ENCODE measurements around the gene CALCOCO1.

Gene CALCOCO1

GRCh38 chr12:53713516-53713915, 13.7 kb downstream of the CALCOCO1 start:
- DNase-seq (ENCODE audit: low read depth), result no peak
- H3K4me3 ChIP-seq (ENCODE audit: low read depth, low read length), result no peak overlapping the region
- no peak for TF ChIP-seq CTCF (IDR thresholded peaks at IDR 0.05; ENCODE audit: insufficient read depth, low read depth, low read length, missing control alignments)

GRCh38 chr12:53712059-53712643, 15.1 kb downstream of the CALCOCO1 start:
- no peak for DNase-seq (ENCODE audit: low read depth)
- no peak overlapping the region for H3K4me3 ChIP-seq (ENCODE audit: low read depth, low read length)
- no peak for TF ChIP-seq CTCF (IDR thresholded peaks at IDR 0.05; ENCODE audit: insufficient read depth, low read depth, low read length, missing control alignments)

GRCh38 chr12:53710091-53710490, 17.2 kb downstream of the CALCOCO1 start:
- no peak for TF ChIP-seq CTCF (IDR thresholded peaks at IDR 0.05; ENCODE audit: insufficient read depth, low read depth, low read length, missing control alignments)
- H3K4me3 ChIP-seq (ENCODE audit: low read depth, low read length), result no peak overlapping the region
- no peak for DNase-seq (ENCODE audit: low read depth)

- H3K4me3 ChIP-seq (ENCODE audit: low read depth, low read length), result no peak overlapping the region
- no peak for TF ChIP-seq CTCF (IDR thresholded peaks at IDR 0.05; ENCODE audit: insufficient read depth, low read depth, low read length, missing control alignments)
- DNase-seq (ENCODE audit: low read depth), result no peak
Observed at GRCh38 chr12:53709671-53710070, 17.6 kb downstream of the CALCOCO1 start.

- no peak for TF ChIP-seq CTCF (IDR thresholded peaks at IDR 0.05; ENCODE audit: insufficient read depth, low read depth, low read length, missing control alignments)
- DNase-seq (ENCODE audit: low read depth), result no peak
Observed at GRCh38 chr12:53706080-53706479, 21.2 kb downstream of the CALCOCO1 start.

GRCh38 chr12:53703756-53704155, 23.5 kb downstream of the CALCOCO1 start:
- no peak overlapping the region for H3K4me3 ChIP-seq (ENCODE audit: low read depth, low read length)
- no peak for DNase-seq (ENCODE audit: low read depth)
- no peak for TF ChIP-seq CTCF (IDR thresholded peaks at IDR 0.05; ENCODE audit: insufficient read depth, low read depth, low read length, missing control alignments)

More at GRCh38 chr12:53706080-53706479, 21.2 kb downstream of the CALCOCO1 start:
- H3K4me3 ChIP-seq (ENCODE audit: low read depth, low read length), result no peak overlapping the region
